ENCODE results near the gene RABAC1. TPM values are rescaled to one million over a fixed set of nuclear protein-coding genes. Genes with fewer than 3 reads are reported as not detected.

The RABAC1 gene
- total and polyA plus RNA-seq, 2 of the 13 experiments (the other 11 are each of a cell fraction or from before 2014, with no cell fraction given) = 37.4 to 74.0 TPM

GRCh38 chr19:41984961-41985360 is 25.8 kb upstream of the RABAC1 start:
- FAIRE-seq = no peak
- H3K27ac ChIP-seq (ENCODE audit: extremely low read length, insufficient read depth, low read length) = no peak overlapping the region
- no peak overlapping the region for H3K4me2 ChIP-seq (ENCODE audit: low read depth, low read length)
- no peak overlapping the region for H3K9ac ChIP-seq (ENCODE audit: insufficient read depth, low read depth, low read length)
- H3K36me3 ChIP-seq (replicated peaks in 1 of 2; ENCODE audit: control insufficient read depth in 1 of 2, insufficient read depth in 2 of 2, low read length in 2 of 2) = no peaks in the 10 kb centered on the region
- H3K4me3 ChIP-seq (replicated peaks in 1 of 3; ENCODE audit: insufficient read depth in 1 of 3, low read depth in 2 of 3, low read length in 3 of 3) = no peak overlapping the region
- TF ChIP-seq ZSCAN30 (CRISPR knock-in tag; IDR thresholded peaks at IDR 0.05) (no peak), AGO2 (optimal IDR thresholded peaks at IDR 0.05; ENCODE audit: low read depth, low read length) (no peak), NFATC3 (CRISPR knock-in tag; IDR thresholded peaks at IDR 0.05) (no peak), ZNF589 (CRISPR knock-in tag; conservative IDR thresholded peaks at IDR 0.05) (no peak), SIX1 (CRISPR knock-in tag; IDR thresholded peaks at IDR 0.05; ENCODE audit: borderline replicate concordance) (no peak), ELF1 (CRISPR knock-in tag; IDR thresholded peaks at IDR 0.05) (no peak), TP53 (CRISPR knock-in tag; conservative IDR thresholded peaks at IDR 0.05) (no peak), TCF7 (IDR thresholded peaks at IDR 0.05; ENCODE audit: low read depth) (no peak), RXRB (CRISPR knock-in tag; IDR thresholded peaks at IDR 0.05; ENCODE audit: borderline replicate concordance) (no peak), ARID5B (CRISPR knock-in tag; IDR thresholded peaks at IDR 0.05) (no peak), NFIC (IDR thresholded peaks at IDR 0.05; ENCODE audit: low read length) (no peak), ZNF577 (CRISPR knock-in tag; IDR thresholded peaks at IDR 0.05; ENCODE audit: borderline replicate concordance, low read depth) (no peak), ZFP37 (CRISPR knock-in tag; IDR thresholded peaks at IDR 0.05; ENCODE audit: borderline replicate concordance) (no peak), NFE2L2 (IDR thresholded peaks at IDR 0.05; ENCODE audit: low read length) (no peak), ZNF746 (CRISPR knock-in tag; IDR thresholded peaks at IDR 0.05) (no peak), NCOA2 (CRISPR knock-in tag; IDR thresholded peaks at IDR 0.05) (no peak), GATAD1 (CRISPR knock-in tag; IDR thresholded peaks at IDR 0.05) (no peak)
- 61% methylated on average over 2 of the region's 17 CpGs for WGBS (ENCODE audit: low lambda C conversion rate)
- H3K27me3 ChIP-seq (ENCODE audit: control insufficient read depth in 1 of 2, insufficient read depth in 2 of 2, low read length in 2 of 2) = peaks cover 6 to 43% of the 10 kb centered on the region in 2 experiments; a peak in 3 of 5 replicates
- no peaks in the 10 kb centered on the region for H3K79me2 ChIP-seq (ENCODE audit: insufficient read depth, low read length)
- intact Hi-C loops (cut with micrococcal nuclease; ENCODE audit: unreplicated experiment) = no loop called here
- ChIA-PET POLR2A (no interaction called here), CTCF (ENCODE audit: low intra/inter-chr PET ratio, low total read pairs) (no interaction called here)
- no TSS peak for BruUV-seq (replicated peaks)
- no peaks in the 10 kb centered on the region for H3K9me3 ChIP-seq (ENCODE audit: low read length)
- no peak overlapping the region for H2AFZ ChIP-seq (ENCODE audit: low read length)
- in situ Hi-C loops (cut with HindIII; ENCODE audit: extremely low pct_ligation_motif_present, low pct_unique_long_range_greater_than_20kb) = no loop called here
- no peaks in the 10 kb centered on the region for H3K4me1 ChIP-seq (ENCODE audit: insufficient read depth, low read length)
- H4K20me1 ChIP-seq (ENCODE audit: insufficient read depth, low read length) = no peaks in the 10 kb centered on the region
- no peak for ATAC-seq
- no peak for DNase-seq (ENCODE audit: low spot score)

Measured in HepG2 (cell line).